NB4 (cell line): ENCODE measurements around the gene RHBDL3.

Source experiments
- CTCF ChIP-seq: IDR thresholded peaks from one replicate; pipeline ENCODE4 v1.5.1; 2012; ENCODE audit warnings: low read depth, low read length
- MAX ChIP-seq: IDR thresholded peaks from 2 replicates; pipeline ENCODE4 v1.6.1; 2011; ENCODE audit warnings: low read depth, low read length
- MYC ChIP-seq: IDR thresholded peaks from 2 replicates; pipeline ENCODE4 v1.6.1; 2011; ENCODE audit warnings: low read depth, low read length
- POLR2A ChIP-seq: IDR thresholded peaks from 2 replicates; pipeline ENCODE4 v1.6.1; 2011; ENCODE audit warnings: mild to moderate bottlenecking; ENCODE audit not compliant: insufficient read length; ENCODE audit errors: extremely low read depth

GRCh38 chr17:32258383-32259140, 7.1 kb upstream of the RHBDL3 start:
- TF ChIP-seq POLR2A = no peak
- no peak for TF ChIP-seq CTCF
- TF ChIP-seq MAX = no peak
- no peak for TF ChIP-seq MYC
